NCI-H1105 treated with DMSO at 0.1 percent for 48 hours (cell line): ENCODE results near the gene RNF128.

Experiments
- DNase-seq: peaks from one replicate; lab custom pipeline; 2025; lab: John Stamatoyannopoulos, UW

Gene RNF128

GRCh38 chrX:106726485-106727437 lies at the start of gene RNF128:
Gene RNF128 (plus strand): TSS chrX:106726701. CDS start chrX:106726914, 213 bp downstream.
- peak; percentile 16 for DNase-seq

- DNase-seq = no peak
Measured at GRCh38 chrX:106680716-106681115, 45.8 kb upstream of the RNF128 start.

GRCh38 chrX:106684207-106684606 lies 42.3 kb upstream of the RNF128 start:
- no peak for DNase-seq

GRCh38 chrX:106692425-106693065 lies 34.0 kb upstream of the RNF128 start:
- no peak for DNase-seq

GRCh38 chrX:106696502-106696901 lies 30.0 kb upstream of the RNF128 start:
- no peak for DNase-seq

- no peak for DNase-seq
Measured at GRCh38 chrX:106698693-106699092, 27.8 kb upstream of the RNF128 start.

GRCh38 chrX:106702636-106703035 lies 23.9 kb upstream of the RNF128 start:
- DNase-seq = no peak

- no peak for DNase-seq
Measured at GRCh38 chrX:106706466-106706865, 20.0 kb upstream of the RNF128 start.

- no peak for DNase-seq
Measured at GRCh38 chrX:106707771-106708454, 18.6 kb upstream of the RNF128 start.

- DNase-seq = no peak
Measured at GRCh38 chrX:106710771-106711170, 15.7 kb upstream of the RNF128 start.

GRCh38 chrX:106711375-106711774 lies 15.1 kb upstream of the RNF128 start:
- DNase-seq = no peak

- DNase-seq = no peak
Measured at GRCh38 chrX:106716004-106716403, 10.5 kb upstream of the RNF128 start.

GRCh38 chrX:106716463-106716862 lies 10.0 kb upstream of the RNF128 start:
- no peak for DNase-seq

- DNase-seq = no peak
Measured at GRCh38 chrX:106718709-106719108, 7.8 kb upstream of the RNF128 start.

GRCh38 chrX:106725931-106726330 lies 570 bp upstream of the RNF128 start:
- no peak for DNase-seq

- no peak for DNase-seq
Measured at GRCh38 chrX:106728337-106728736, 1.8 kb downstream of the RNF128 start.

- no peak for DNase-seq
Measured at GRCh38 chrX:106730401-106730800, 3.9 kb downstream of the RNF128 start.

GRCh38 chrX:106731590-106731989 lies 5.1 kb downstream of the RNF128 start:
- DNase-seq = no peak

GRCh38 chrX:106734827-106735226 lies 8.3 kb downstream of the RNF128 start:
- no peak for DNase-seq

- no peak for DNase-seq
Measured at GRCh38 chrX:106740193-106740780, 13.8 kb downstream of the RNF128 start.

GRCh38 chrX:106742193-106742592 lies 15.7 kb downstream of the RNF128 start:
- no peak for DNase-seq

GRCh38 chrX:106742805-106743204 lies 16.3 kb downstream of the RNF128 start:
- no peak for DNase-seq
